Stimulated activated CD4-positive, alpha-beta T cell treated with anti-CD3 and anti-CD28 coated beads, Interleukin-15, amount 100 ng/mL, for 48 hours (primary cell): ENCODE results near the gene RABGAP1L.
"Not testable (repeated sequence)": the region's sequence is repeated elsewhere in the genome, so short reads cannot be mapped to it uniquely, and the experiment has no call there.

ENCODE experiments used
- DNase-seq, 2 donors: peaks; one replicate each; pipeline ENCODE4 v3.0.0-alpha.2; 2020; ENCODE audit warnings: low read depth in 2 of 2

The RABGAP1L gene

DNA sequence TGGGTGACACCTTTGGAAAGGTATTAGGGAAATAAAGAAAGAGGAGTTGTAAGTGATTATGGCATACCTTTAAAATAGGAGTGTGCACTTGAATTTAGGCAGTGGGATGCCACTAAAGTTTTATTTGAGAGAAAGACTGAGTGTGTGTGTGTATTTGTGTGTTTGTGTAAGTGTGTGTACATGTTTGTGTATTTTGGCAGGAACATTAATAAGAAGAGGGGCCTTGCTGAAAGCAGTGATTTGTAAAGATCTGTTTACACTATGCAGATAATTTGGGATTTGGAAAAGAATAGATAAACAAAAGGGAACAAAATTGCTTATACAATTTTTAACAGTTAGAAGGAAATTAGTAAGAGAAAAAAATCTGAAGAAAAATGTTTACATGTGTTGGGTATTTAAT, 409.2 kb downstream of the RABGAP1L start:
- DNase-seq, result no peak

DNA sequence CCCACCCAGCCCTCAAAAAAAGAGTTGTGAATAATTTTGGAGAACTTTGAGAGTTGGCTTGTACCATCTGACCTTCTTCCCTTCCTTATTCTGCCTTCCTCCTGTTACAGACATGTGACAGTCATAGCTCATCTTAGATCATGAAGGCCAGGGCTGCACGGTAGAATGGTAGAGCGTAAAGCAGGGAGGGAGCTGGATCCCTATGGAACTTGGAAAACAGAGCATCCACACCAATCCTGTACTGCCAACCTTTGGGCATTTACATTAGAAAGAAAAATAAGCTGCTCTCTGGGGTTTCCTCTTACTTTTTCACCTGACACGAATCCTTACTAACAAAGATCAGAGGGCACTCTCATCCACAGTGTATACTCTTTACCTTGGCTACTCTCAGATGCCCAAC, 409.9 kb downstream of the RABGAP1L start:
- no peak for DNase-seq

DNA sequence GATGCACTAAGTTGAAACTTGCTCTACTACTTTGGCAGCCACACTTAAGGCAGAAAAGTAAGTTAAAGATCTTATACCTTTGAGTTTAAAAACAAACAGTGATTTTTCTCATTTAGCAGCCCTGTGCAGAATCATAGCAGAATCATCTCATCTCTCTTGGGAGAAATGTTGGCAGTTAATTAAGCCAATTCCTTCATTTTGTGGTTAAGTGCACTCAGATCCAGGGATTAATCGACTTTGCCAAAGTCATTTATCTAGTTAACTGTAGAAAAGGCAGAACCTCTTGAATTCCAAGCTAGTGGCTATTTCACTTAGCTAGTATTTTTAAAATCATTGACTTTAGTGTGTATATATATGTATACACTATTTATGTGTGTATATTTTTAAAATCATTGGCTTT, 413.5 kb downstream of the RABGAP1L start:
- no peak for DNase-seq

DNA sequence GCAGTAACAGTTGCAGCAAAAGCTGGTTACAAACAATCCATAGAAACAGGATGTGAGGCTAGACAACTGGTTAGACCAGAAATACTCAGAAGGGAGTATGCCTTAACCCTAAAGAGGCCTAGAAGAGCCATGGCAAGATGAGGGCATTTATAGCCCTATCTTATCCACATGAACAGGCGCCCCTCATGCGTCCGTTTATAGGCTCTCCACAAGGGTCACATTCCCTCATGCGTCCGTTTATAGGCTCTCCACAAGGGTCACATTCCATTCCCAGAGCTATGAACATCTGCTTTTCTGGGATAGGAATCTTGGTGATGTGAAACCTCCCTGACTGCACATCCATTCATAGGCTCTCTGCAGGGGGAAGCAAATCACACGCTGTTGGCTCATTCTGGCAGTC, 416.8 kb downstream of the RABGAP1L start:
- not testable (repeated sequence) for DNase-seq

DNA sequence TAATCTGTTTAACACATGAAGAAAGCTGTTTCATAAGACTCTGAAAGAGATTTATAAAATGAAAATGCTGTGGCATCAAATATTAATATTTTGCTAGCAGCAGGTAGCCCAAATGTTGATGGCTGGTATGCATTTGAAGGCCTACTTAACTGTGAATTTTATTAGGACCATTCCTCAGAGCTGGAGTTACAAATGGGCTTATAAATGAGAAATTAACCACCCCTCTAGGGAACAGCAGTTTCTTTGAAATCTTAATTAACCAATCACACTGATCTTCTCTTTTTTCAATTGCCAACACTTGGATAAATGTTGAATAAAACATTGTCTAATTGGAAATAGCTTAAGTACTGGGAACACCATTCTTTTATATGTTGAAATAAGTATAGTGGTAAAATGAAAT, 418.4 kb downstream of the RABGAP1L start:
- no peak for DNase-seq

DNA sequence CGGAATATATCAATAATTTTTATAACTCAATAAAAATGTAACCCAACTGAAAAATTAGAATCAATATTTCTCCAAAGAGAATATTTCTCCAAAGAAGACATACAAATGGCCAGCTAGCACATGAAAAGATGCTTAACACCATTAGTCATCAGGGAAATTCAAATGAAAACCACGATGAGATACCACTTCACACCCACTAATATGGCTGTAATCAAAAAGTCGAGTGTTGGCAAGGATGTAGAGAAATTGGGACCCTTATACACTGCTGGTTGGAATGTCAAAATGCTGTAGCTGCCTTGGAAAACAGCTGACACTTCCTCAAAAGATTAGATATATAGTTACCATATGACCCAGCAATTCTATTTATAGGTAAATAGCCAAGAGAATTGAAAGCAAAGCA, 421.5 kb downstream of the RABGAP1L start:
- DNase-seq, result no peak

DNA sequence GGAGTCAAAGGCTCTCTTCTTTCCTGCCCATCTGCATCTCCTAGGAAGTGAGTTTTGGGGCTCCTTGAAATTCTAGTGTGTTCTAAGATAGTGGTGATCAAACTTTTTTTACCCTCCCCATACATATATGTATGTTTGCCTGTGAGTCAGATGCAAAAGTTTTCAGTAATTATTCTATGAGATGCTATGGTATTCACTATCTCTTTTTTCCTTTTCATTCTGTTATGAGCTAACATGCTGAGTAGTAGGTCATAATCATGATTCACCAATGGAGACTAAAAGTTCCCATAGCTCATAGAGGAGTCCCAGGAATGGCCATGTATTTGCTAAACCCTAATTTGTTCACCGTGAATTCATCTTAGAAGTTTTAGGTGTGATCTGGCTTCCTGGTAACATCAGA, 424.0 kb downstream of the RABGAP1L start:
- no peak for DNase-seq

DNA sequence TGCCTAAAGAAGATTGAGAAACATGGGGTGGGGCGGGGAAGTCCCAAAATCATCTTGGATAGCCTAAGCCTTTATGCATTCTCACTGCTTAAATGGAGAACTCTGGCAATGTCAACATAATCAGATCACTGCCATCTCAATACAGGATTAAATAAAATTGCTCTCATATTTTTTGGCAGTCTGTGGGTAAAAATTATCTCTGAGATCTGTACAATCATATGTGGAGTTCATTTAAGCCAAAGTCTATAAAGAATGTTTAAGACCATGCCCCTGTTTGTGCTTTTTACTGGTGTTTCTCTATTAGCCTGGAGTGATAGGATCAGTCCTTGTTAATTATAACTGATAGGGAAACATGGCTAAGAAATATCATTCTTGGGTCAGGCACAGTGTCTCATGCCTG, 424.8 kb downstream of the RABGAP1L start:
- no peak for DNase-seq

DNA sequence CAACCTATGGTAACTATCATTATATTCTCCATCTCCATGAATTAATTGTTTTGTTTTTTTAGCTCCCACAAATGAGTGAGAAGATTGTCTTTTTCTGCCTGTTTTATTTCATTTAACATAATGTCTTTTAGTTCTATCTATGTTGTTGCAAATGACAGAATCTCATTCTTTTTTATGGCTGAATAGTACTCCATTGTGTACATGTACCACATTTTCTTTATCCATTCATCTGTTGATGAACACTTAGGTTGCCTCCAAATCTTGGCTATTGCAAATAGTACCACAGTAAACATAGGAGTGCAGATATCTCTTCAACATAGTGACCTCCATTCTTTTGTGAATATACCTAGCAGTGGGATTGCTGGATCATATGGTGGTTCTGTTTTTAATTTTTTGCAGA, 429.3 kb downstream of the RABGAP1L start:
- not testable (repeated sequence) for DNase-seq

DNA sequence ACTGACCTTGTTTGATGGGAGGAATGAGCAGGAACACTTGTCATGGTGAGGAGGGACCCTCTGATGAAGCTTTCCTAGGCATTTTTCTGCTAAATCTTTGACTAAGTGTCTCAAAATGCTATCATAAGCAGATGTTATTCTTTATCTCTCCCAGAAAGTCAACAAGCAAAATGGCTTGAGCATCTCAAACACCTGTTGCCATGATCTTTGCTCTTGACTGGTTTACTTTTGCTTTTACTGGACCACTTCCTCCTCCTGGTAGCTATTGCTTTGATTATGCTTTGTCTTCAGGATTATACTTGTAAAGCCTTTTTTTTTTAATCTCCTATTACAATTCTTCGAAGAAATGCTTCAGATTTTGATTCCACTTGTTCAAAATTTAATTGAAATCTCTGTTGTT, 445.9 kb downstream of the RABGAP1L start:
- no peak for DNase-seq

DNA sequence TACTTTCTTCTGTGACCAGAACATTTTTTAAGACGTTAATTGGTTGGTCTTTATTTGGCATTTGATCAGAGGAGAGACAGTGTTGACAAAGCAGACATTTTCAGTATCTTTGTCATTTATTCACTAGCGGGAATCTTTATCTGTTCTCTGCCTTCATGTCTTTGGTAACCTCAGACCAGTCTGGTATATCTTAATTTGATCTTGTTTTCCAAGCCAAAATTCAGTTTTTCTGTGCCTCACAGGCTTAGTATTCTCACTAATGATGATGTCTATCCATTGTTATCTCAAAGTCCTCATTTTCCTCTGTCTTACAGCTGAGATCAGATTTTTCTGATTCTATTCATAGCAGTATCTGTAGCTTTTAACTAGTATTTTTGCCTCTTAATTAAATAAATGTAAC, 447.2 kb downstream of the RABGAP1L start:
- DNase-seq, result no peak

DNA sequence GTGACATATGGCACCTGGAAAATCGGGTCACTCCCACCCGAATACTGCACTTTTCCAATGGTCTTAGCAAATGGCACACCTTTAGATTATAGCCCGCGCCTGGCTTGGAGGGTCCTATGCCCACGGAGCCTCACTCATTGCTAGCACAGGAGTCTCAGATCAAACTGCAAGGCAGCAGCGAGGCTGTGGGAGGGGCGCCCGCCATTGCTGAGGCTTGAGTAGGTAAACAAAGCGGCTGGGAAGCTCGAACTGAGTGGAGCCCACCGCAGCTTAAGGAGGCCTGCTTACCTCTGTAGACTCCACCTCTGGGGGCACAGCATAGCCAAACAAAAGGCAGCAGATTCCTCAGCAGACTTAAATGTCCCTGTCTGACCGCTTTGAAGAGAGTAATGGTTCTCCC, 458.6 kb downstream of the RABGAP1L start:
- not testable (repeated sequence) for DNase-seq

DNA sequence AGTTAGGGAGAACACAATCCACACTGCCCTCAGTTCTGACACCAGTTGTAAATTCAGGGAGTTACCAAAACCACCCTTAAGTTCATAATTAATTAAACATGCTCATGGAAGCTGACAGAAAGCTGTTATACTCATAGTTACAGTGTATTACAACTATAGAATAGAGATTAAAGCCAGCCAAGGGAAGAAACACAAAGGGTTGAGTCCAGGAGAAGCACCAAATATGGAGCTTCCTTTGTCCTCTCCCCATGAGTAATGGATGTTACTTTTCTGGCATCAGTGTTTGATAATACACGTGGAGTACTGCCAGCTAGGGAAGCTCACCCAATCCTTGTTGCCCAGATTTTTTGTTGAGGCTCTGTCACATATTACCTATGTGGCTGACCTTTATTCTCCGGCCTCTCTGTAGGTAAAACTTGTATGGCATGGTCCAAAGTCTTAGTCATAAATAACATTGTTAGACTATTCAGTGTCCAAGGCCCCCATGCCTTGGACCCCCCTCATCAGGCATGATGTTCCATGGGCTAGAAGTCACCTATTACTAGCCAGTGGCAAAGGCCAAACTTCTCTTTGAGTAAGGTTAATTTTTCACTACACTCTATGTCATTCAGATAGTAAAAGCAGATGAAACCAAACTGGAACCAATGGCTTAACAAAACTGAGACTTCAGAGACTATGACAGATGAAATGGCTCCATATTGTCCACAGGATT, 464.2 kb downstream of the RABGAP1L start:
- DNase-seq, result no peak

DNA sequence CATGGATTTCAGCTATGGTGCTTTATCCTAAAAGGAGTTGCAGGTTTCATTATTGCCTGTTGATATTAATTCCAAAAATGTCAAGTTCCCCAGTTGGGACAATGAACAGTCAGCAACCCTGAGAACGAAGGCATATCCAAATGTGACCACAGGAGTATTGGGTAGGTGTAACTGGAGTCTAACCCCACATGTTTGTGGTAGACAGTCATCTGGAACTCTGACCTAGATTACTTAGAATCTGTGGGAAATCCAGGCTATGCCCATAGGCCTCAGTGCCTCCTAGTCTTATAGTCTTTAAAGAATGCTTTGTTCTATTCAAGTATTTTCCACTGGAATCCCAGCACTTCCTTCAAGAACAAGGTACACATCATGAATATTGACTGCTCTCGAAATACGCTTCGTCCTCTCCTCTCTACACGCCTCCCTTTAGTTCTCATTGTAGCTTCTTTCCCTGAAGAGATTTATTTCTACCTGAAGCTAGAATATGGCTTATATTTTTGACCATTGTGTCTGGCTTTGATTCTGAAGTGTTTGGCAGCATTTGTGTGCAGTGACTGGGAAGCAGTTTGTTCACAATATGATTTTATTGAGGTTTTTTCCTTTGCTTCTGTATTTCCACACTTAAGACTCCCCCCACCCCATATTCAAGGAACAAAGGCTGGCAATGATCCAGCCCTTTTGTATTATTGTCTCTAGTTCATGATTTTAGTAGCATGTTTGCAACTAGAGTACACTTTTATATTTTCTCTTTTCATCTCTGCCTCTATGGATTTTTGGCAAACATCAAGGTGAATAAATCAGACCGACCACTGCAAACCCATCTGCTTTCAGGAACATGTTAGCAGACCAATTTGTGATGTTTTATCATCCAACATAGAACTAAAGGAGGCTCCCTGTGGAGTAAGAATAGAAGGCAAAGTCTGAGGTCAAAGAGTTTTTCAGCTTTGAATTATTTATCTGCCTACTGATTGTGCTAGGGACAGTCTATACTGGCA, 467.0 kb downstream of the RABGAP1L start:
- no peak for DNase-seq

DNA sequence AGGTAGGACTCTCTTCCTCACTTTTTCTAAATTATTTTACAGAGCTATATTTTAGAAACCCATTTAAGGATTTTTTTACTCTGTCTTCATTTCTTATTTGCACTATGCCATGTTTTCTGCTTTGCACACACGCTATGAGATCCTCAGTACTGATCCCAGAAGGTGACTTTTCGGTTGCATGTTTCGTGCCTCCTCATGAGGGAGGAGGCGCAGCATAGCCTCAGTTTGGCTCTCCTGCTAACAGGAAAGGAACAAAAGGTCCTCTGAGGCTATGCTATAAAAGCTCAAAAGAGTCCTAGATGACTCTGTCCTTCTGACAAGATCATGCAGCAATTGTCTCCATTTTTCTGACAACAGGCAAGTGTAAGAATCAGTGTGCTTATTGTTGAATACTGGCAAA, 478.2 kb downstream of the RABGAP1L start:
- no peak for DNase-seq

DNA sequence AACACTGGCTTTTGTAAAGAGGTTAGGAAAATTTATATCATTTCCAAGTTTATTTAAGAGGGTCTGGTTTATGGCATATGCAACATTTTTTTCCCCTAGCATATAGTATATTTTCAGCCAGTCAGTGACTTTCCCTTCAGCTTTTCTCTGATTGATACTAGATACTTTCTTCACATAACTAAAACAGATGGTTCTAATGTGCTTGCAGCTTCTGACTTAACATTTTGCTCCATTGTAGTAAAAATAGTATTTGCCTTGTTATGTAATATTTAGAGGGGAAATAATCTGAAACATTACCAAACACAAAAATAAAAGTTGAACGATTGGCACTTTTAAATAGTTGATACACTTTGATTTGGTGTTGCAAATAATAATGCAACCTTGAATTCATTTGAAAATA, 480.1 kb downstream of the RABGAP1L start:
- no peak for DNase-seq

DNA sequence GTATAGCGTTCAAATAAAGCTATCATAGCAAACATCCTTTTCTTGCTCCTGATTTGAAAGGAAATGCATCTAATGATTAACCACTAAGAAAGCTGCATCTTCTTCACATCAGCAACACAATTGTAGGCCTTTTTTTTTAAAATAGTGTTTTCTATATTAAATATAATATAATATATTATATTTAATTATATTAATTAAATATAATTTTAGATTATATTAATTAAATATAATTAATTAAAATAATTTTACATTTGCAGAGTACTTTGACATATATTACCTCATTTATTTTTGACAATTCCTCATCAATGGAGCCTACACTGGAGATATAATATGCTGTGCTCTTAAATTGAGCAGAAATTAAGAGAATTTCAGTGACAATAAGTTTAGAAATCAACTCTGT, 481.5 kb downstream of the RABGAP1L start:
- DNase-seq, result no peak

DNA sequence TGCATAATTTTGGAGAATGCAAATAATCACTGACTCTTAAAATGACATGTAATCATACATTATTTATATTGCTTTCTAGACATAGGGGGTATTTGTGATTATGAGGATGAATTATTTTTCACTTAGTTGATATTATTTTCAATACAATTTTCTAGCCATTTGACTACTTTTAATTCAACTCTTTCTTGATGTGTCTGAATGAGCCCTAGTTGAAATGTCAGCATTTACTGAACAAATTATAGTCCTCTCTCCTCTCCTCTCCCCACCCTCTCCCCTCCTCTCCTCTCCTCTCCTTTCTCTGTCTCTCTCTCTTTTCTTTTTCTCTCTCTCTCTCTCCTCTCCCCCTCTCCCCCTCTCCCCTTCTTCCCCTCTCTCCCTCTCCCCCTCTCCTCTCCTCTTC, 483.1 kb downstream of the RABGAP1L start:
- no peak for DNase-seq

DNA sequence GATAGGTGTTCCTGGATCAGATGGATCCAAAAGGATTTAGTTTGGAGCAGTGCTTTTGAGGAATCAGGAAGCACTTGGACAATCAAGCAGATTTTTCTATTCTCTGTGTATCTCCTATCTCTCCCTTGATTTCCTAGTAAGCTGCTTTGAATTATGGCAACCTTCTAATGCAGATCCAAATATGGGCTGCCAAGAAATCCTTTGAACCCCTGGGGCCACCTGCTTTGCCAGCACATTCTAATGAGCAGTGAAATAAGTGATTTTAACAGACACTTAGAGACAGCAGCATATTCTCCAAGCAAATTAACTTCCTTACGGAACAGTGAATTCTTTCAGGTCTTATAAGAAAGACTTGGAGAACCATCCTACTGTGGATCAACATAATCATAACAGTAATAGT, 483.9 kb downstream of the RABGAP1L start:
- DNase-seq, result no peak

DNA sequence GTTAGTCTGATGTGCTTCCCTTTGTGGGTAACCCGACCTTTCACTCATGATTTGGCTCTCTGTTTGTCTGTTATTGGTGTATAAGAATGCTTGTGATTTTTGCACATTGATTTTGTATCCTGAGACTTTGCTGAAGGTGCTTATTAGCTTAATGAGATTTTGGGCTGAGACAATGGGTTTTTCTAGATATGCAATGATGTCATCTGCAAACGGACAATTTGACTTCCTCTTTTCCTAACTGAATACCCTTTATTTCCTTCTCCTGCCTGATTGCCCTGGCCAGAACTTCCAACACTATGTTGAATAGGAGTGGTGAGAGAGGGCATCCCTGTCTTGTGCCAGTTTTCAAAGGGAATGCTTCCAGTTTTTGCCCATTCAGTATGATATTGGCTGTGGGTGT, 490.3 kb downstream of the RABGAP1L start:
- not testable (repeated sequence) for DNase-seq

DNA sequence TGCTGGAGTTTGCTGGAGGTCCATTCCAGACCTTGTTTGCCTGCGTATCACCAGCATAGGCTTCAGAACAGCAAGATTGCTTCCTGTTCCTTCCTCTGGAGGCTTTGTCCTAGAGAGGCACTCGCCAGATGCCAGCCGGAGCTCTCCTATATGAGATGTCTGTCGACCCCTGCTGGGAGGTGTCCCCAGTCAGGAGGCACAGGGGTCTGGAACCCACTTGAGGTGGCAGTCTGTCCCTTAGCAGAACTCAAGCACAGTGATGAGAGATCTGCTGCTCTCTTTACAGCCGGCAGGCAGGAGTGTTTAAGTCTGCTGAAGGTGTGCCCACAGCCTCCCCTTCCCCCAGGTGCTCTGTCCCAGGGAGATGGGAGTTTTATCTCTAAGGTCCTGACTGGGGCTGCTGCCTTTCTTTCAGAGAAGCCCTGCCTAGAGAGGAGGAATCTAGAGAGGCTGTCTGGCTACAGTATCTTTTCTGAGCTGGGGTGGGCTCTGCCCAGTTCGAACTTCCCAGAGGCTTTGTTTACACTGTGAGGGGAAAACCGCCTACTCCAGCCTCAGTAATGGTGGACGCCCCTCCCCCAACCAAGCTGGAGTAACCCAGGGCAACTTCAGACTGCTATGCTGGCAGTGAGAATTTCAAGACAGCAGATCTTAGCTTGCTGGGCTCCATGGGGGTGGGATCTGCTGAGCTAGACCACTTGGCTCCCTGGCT, 493.4 kb downstream of the RABGAP1L start:
- no peak for DNase-seq

DNA sequence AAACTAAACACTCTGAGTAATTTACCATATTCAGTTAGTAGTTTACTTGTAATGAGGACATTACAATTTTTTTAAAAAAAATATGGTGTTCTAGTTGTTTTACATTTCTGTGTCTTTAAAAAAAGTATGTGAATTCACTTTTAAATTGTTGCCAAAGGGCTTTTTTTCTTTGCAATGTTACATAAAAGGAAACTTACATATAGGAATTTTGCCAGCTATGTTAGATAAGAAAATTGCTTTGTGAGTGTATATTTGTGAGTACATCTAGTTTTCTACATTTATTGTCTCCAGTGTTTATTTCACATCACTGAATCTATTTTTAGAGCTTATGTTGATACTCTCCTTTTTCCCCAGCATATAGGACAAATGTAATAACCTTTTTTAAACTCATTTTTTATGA, 495.2 kb downstream of the RABGAP1L start:
- DNase-seq, result no peak
